ENCODE data around the gene KLHL33. TPM values are rescaled to one million over a fixed set of nuclear protein-coding genes. Genes with fewer than 3 reads are reported as not detected.

The KLHL33 gene
- polyA plus RNA-seq, 2 of the 4 experiments (the other 2 are of a cell fraction): not detected

GRCh38 chr14:20412876-20413743 is 22.9 kb downstream of the KLHL33 start, which contains the start of gene TEP1:
Gene TEP1 (minus strand): TSS chr14:20413501. CDS start chr14:20408439, 5,062 bp downstream.
- peak within 1 kb of the TSS; percentile 61 for H3K4me3 ChIP-seq
- DNase-seq (ENCODE audit: low read depth in 1 of 2, low spot score in 1 of 2) (peak; percentile 82 to 88), FAIRE-seq (no peak), ATAC-seq (peak; percentile 97 to 98)
- H3K27ac ChIP-seq: peak within 1 kb of the TSS; percentile 95 to 96
- 0 out of 5 replicates have a peak, but pooled peaks of 1 of the 2 experiments have one; percentile 21 for TF ChIP-seq RAD21 (conservative IDR thresholded peaks at IDR 0.05 in 1 of 2, IDR thresholded peaks at IDR 0.05 in 1 of 2)
- peak; percentile 92 to 96; a peak in 4 of 5 replicates for TF ChIP-seq JUN (IDR thresholded peaks at IDR 0.05)
- TF ChIP-seq KDM5A (IDR thresholded peaks at IDR 0.05): no peak
- TF ChIP-seq EP300 (IDR thresholded peaks at IDR 0.05): no peak
- peak; percentile 76 for TF ChIP-seq POLR2A (IDR thresholded peaks at IDR 0.05; ENCODE audit: low read length)
- TF ChIP-seq RNF2 (IDR thresholded peaks at IDR 0.05; ENCODE audit: borderline replicate concordance, low read depth): no peak
- peak; percentile 63 for TF ChIP-seq MAX (IDR thresholded peaks at IDR 0.05)
- TF ChIP-seq, protein P1, sequence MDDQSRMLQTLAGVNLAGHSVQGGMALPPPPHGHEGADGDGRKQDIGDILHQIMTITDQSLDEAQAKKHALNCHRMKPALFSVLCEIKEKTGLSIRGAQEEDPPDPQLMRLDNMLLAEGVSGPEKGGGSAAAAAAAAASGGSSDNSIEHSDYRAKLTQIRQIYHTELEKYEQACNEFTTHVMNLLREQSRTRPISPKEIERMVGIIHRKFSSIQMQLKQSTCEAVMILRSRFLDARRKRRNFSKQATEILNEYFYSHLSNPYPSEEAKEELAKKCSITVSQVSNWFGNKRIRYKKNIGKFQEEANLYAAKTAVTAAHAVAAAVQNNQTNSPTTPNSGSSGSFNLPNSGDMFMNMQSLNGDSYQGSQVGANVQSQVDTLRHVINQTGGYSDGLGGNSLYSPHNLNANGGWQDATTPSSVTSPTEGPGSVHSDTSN (IDR thresholded peaks at IDR 0.05): no peak
- no peak for TF ChIP-seq NFE2L2 (conservative IDR thresholded peaks at IDR 0.05; ENCODE audit: low read length)
- no peak for TF ChIP-seq ZSCAN20 (CRISPR knock-in tag; IDR thresholded peaks at IDR 0.05)
- TF ChIP-seq, protein P2, sequence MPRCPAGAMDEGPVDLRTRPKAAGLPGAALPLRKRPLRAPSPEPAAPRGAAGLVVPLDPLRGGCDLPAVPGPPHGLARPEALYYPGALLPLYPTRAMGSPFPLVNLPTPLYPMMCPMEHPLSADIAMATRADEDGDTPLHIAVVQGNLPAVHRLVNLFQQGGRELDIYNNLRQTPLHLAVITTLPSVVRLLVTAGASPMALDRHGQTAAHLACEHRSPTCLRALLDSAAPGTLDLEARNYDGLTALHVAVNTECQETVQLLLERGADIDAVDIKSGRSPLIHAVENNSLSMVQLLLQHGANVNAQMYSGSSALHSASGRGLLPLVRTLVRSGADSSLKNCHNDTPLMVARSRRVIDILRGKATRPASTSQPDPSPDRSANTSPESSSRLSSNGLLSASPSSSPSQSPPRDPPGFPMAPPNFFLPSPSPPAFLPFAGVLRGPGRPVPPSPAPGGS (IDR thresholded peaks at IDR 0.05): peak; percentile 94; the same call in 2 of the 3 replicates
- peak; percentile 94 for TF ChIP-seq PHF8 (IDR thresholded peaks at IDR 0.05; ENCODE audit: borderline replicate concordance, low read depth)
- no peak for TF ChIP-seq CBX2 (IDR thresholded peaks at IDR 0.05; ENCODE audit: borderline replicate concordance, low read depth)
- CTCF ChIA-PET: interaction anchor here (0.6 to 3.1 kb wide), 10 partner anchors 8 to 299 kb away, joined by 3 to 31 read pairs (median 4); partner anchors contain the start of gene APEX1
- H3K9me3 ChIP-seq: no peaks in the 10 kb centered on the region
- H3K4me2 ChIP-seq: peak within 1 kb of the TSS; percentile 77
- POLR2A ChIA-PET: interaction anchor here (0.6 to 3.0 kb wide), 13 partner anchors 9 to 269 kb away, joined by 3 to 20 read pairs (median 5); partner anchors contain the start of genes APEX1, OSGEP, PARP2 and PIP4P1
- WGBS (ENCODE audit: missing lambda C conversion rate): under 1% methylated on average over 29 of the region's 43 CpGs
- peaks cover 15% of the 10 kb centered on the region for H3K4me1 ChIP-seq

GRCh38 chr14:20412411-20412810 is 23.6 kb downstream of the KLHL33 start:
- DNase-seq (ENCODE audit: low read depth in 1 of 2, low spot score in 1 of 2): no peak
- Histone ChIP-seq H3K4me2 (peak overlapping the region; percentile 77), H3K4me3 (peak overlapping the region; percentile 61), H3K4me1 (peaks cover 10% of the 10 kb centered on the region; the same call in 2 of the 3 replicates), H3K27ac (peak overlapping the region; percentile 95 to 96), H3K9me3 (no peaks in the 10 kb centered on the region)
- TF ChIP-seq RCOR1 (IDR thresholded peaks at IDR 0.05; ENCODE audit: low read depth, low read length) (no peak), CBX2 (IDR thresholded peaks at IDR 0.05; ENCODE audit: borderline replicate concordance, low read depth) (no peak), CHD4 (IDR thresholded peaks at IDR 0.05; ENCODE audit: borderline replicate concordance) (no peak), PHF8 (IDR thresholded peaks at IDR 0.05; ENCODE audit: borderline replicate concordance, low read depth) (no peak), HEYL (CRISPR knock-in tag; IDR thresholded peaks at IDR 0.05) (no peak), SMC3 (IDR thresholded peaks at IDR 0.05) (no peak), KDM5A (IDR thresholded peaks at IDR 0.05) (no peak), RAD21 (conservative IDR thresholded peaks at IDR 0.05 in 1 of 2, IDR thresholded peaks at IDR 0.05 in 1 of 2) (no peak), NPAS2 (CRISPR knock-in tag; IDR thresholded peaks at IDR 0.05; ENCODE audit: borderline replicate concordance) (no peak), BHLHE40 (IDR thresholded peaks at IDR 0.05; ENCODE audit: low read depth, low read length) (no peak), RNF2 (IDR thresholded peaks at IDR 0.05; ENCODE audit: borderline replicate concordance, low read depth) (no peak), CEBPB (IDR thresholded peaks at IDR 0.05) (no peak), JUNB (IDR thresholded peaks at IDR 0.05) (no peak), HES2 (IDR thresholded peaks at IDR 0.05) (no peak)
- TF ChIP-seq, protein P3, sequence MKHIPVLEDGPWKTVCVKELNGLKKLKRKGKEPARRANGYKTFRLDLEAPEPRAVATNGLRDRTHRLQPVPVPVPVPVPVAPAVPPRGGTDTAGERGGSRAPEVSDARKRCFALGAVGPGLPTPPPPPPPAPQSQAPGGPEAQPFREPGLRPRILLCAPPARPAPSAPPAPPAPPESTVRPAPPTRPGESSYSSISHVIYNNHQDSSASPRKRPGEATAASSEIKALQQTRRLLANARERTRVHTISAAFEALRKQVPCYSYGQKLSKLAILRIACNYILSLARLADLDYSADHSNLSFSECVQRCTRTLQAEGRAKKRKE (CRISPR knock-in tag; IDR thresholded peaks at IDR 0.05; ENCODE audit: low read depth): no peak
- TF ChIP-seq, protein P1 (IDR thresholded peaks at IDR 0.05): no peak
- TF ChIP-seq, protein P2 (IDR thresholded peaks at IDR 0.05): no peak
- CTCF ChIA-PET: interaction anchor here (1.2 to 1.5 kb wide), 2 partner anchors 9 to 43 kb away, joined by 3 to 5 read pairs; partner anchors contain the start of gene APEX1
- FAIRE-seq: no peak
- POLR2A ChIA-PET: interaction anchor here (0.6 to 3.0 kb wide), 12 partner anchors 8 to 270 kb away, joined by 3 to 20 read pairs (median 5); partner anchors contain the start of genes APEX1, OSGEP, PARP2 and PIP4P1
- 15% methylated on average over 7 of the region's 7 CpGs for WGBS (ENCODE audit: missing lambda C conversion rate)
- peak in 1 of 2 experiments; percentile 3; a peak in 3 of 6 replicates for ATAC-seq
